B cell (primary cell): Measurements from ENCODE around the gene TOGARAM1. TPM values are rescaled to one million over a fixed set of nuclear protein-coding genes. Genes with fewer than 3 reads are reported as not detected.

Experiments used
- ATAC-seq: fragments of 200-7000 bp; cut with Tn5 transposase; one replicate; pipeline ENCODE4 v1.10.0; 2021; ENCODE audit warnings: low read depth, mild to moderate bottlenecking, moderate number of reproducible peaks, moderate library complexity
- CTCF ChIA-PET: fragments of 350-600 bp; sonication (Branson Sonifier 250); formaldehyde crosslinking; loops from one replicate; lab custom pipeline; 2021; ENCODE audit warnings: antibody characterized with exemption, inconsistent platforms; lab: Charles Lee
- POLR2A ChIA-PET: fragments of 350-600 bp; sonication (Branson Sonifier 250); formaldehyde crosslinking; loops from one replicate; lab custom pipeline; 2021; ENCODE audit warnings: antibody characterized with exemption; lab: Charles Lee
- DNase-seq: peaks from one replicate; pipeline ENCODE4 v3.0.0; 2013
- H2AFZ ChIP-seq: 2 replicates; pipeline ENCODE4 v1.6.1; 2012; ENCODE audit warnings: mild to moderate bottlenecking, low read depth, low read length; ENCODE audit not compliant: insufficient read depth, poor library complexity, severe bottlenecking
- H3K27ac ChIP-seq, 2 donors: 1 replicate in 1 of 2; 2 replicates in 1 of 2; pipeline ENCODE4 v1.5.1; 2012 to 2013; ENCODE audit warnings: low read length in 2 of 2, mild to moderate bottlenecking in 2 of 2, moderate library complexity in 1 of 2
- H3K27me3 ChIP-seq, 4 experiments: fragments of 200-600 bp in 1 of 4; sonication (generic) in 1 of 4; replicated peaks in 1 of 4; 1 replicate in 2 of 4; 2 replicates in 2 of 4; pipeline versions ENCODE4 v1.6.1 to v1.7.0; 2013 to 2016; ENCODE audit warnings: low read length in 3 of 4, mild to moderate bottlenecking in 2 of 4, mixed read lengths in 1 of 4, moderate library complexity in 1 of 4; ENCODE audit not compliant: insufficient read depth in 4 of 4, control insufficient read depth in 3 of 4; ENCODE audit errors: control extremely low read depth in 1 of 4
- H3K36me3 ChIP-seq, 2 experiments: replicated peaks in 1 of 2; 1 replicate in 1 of 2; 2 replicates in 1 of 2; pipeline versions ENCODE4 v1.6.1 to v1.7.1; 2013; ENCODE audit warnings: low read length in 1 of 2; ENCODE audit not compliant: insufficient read depth in 2 of 2, control insufficient read depth in 1 of 2; ENCODE audit errors: control extremely low read depth in 1 of 2, extremely low read depth in 1 of 2
- H3K4me1 ChIP-seq, 2 donors: fragments of 200-600 bp in 1 of 2; sonication (generic) in 1 of 2; 1 replicate in 1 of 2; 2 replicates in 1 of 2; pipeline versions ENCODE4 v1.5.1 to v1.6.1; 2013 to 2017; ENCODE audit warnings: low read length in 2 of 2; ENCODE audit not compliant: control insufficient read depth in 2 of 2, insufficient read depth in 2 of 2
- H3K4me2 ChIP-seq: replicated peaks from 2 replicates; pipeline ENCODE3; 2012; ENCODE audit warnings: mild to moderate bottlenecking, low read depth, low read length; ENCODE audit not compliant: poor library complexity, severe bottlenecking
- H3K4me3 ChIP-seq, 5 experiments: fragments of 200-600 bp in 1 of 5; sonication (generic) in 1 of 5; 1 replicate in 3 of 5; 2 replicates in 2 of 5; pipeline versions ENCODE4 v1.5.1 to v1.7.0; 2011 to 2016; ENCODE audit warnings: low read length in 4 of 5, mild to moderate bottlenecking in 4 of 5, low read depth in 2 of 5, control low read depth in 1 of 5, moderate library complexity in 1 of 5; ENCODE audit not compliant: insufficient read depth in 1 of 5; ENCODE audit errors: control extremely low read depth in 1 of 5, extremely low read depth in 1 of 5
- H3K79me2 ChIP-seq: fragments of 200-600 bp; sonication (generic); one replicate; pipeline ENCODE4 v1.6.0; 2016; ENCODE audit warnings: low read length; ENCODE audit not compliant: control insufficient read depth, insufficient read depth
- H3K9ac ChIP-seq: fragments of 200-600 bp; sonication (generic); 2 replicates; pipeline ENCODE4 v1.6.1; 2017; ENCODE audit warnings: mild to moderate bottlenecking, low read length, moderate library complexity
- H3K9me3 ChIP-seq, 3 donors: one replicate each; pipeline versions ENCODE4 v1.6.1 to v1.7.1; 2013; ENCODE audit warnings: low read length in 2 of 3; ENCODE audit not compliant: control insufficient read depth in 2 of 3, insufficient read depth in 1 of 3; ENCODE audit errors: control extremely low read depth in 1 of 3
- H4K20me1 ChIP-seq: 2 replicates; pipeline ENCODE4 v1.6.0; 2012; ENCODE audit warnings: mild to moderate bottlenecking, low read length; ENCODE audit not compliant: insufficient read depth, control insufficient read depth, poor library complexity, severe bottlenecking
- H3K27ac Mint-ChIP-seq: one replicate; pipeline ENCODE4 v1.8.0; 2021; ENCODE audit warnings: mixed read lengths
- H3K27me3 Mint-ChIP-seq: one replicate; pipeline ENCODE4 v1.8.0; 2021; ENCODE audit warnings: mixed read lengths
- H3K4me1 Mint-ChIP-seq: one replicate; pipeline ENCODE4 v1.8.0; 2021; ENCODE audit warnings: mixed read lengths
- H3K4me3 Mint-ChIP-seq: one replicate; pipeline ENCODE4 v1.8.0; 2021; ENCODE audit warnings: mixed read lengths
- H3K9me3 Mint-ChIP-seq: one replicate; pipeline ENCODE4 v1.8.0; 2022; ENCODE audit warnings: mixed read lengths; ENCODE audit not compliant: insufficient read depth
- EZH2 ChIP-seq: IDR thresholded peaks from 2 replicates; pipeline ENCODE4 v1.6.1; 2012; ENCODE audit warnings: borderline replicate concordance, low read depth, mild to moderate bottlenecking, moderate library complexity, low read length; ENCODE audit not compliant: insufficient read depth, poor library complexity, severe bottlenecking
- WGBS: methylation state at CpG from one replicate; pipeline ENCODE4 v1.1.5; 2013; ENCODE audit warnings: missing lambda C conversion rate; ENCODE audit not compliant: insufficient coverage; 5-methylcytosine and 5-hydroxymethylcytosine counted together
- intact Hi-C: fragments of 100-400 bp; cut with micrococcal nuclease; formaldehyde crosslinking; loops from one replicate; pipeline ENCODE4 v1.10.0; 2022
- polyA plus RNA-seq: library from polyadenylated mRNA; depleted of rRNA; stranded (reverse); fragments of >200 nt; gene quantifications from 2 replicates; pipeline ENCODE4 v1.2.3, GENCODE V29; 2012
- total RNA-seq, 2 donors: library from RNA; stranded (reverse); fragments of 120-200 nt in 1 of 2; gene quantifications; 1 replicate in 1 of 2; 2 replicates in 1 of 2; pipeline versions ENCODE4 v1.2.3 to v1.2.4, GENCODE V29; 2013 to 2022
- TF ChIP-seq, protein P1 (sequence below): fragments of 200-600 bp; IDR thresholded peaks from one replicate; pipeline ENCODE4 v1.8.0; 2022; ENCODE audit warnings: antibody characterized with exemption, mild to moderate bottlenecking

The TOGARAM1 gene
- total and polyA plus RNA-seq, 2 donors (not counting 1 experiment from before 2014, with no cell fraction given) = 3.4 to 23.9 TPM

DNA sequence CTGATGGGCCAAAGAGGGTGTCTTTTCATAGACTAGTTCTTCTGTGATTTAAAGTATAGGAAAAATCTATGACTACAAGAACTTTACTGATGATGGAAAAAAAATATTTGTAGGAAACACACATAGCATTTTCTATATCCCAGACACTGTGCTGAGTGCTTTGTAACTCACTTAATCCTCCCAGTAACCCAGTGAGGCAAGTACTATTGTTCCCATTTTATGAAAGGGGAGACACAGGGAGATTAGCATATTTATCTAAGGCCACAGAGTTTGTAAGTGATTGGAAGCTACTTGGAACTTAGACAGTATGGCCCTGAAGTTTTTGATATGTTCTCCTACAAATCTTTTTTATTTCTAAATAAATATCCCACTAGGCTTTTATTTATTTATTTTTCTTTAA is 141.8 kb downstream of the TOGARAM1 start:
- no peaks in the 10 kb centered on the region for H3K27me3 Mint-ChIP-seq
- Histone ChIP-seq H4K20me1 (no peaks in the 10 kb centered on the region), H3K79me2 (peaks cover 4% of the 10 kb centered on the region), H3K4me3 (no peak overlapping the region), H2AFZ (no peak overlapping the region), H3K27me3 (no peaks in the 10 kb centered on the region), H3K36me3 (peaks cover 14 to 48% of the 10 kb centered on the region in 2 experiments), H3K4me2 (no peak overlapping the region), H3K9ac (no peak overlapping the region), H3K4me1 (no peaks in the 10 kb centered on the region), H3K9me3 (no peaks in the 10 kb centered on the region), H3K27ac (no peak overlapping the region)
- H3K27ac Mint-ChIP-seq = no peak overlapping the region
- CTCF ChIA-PET = no interaction called here
- TF ChIP-seq EZH2 = no peak
- TF ChIP-seq, protein P1, sequence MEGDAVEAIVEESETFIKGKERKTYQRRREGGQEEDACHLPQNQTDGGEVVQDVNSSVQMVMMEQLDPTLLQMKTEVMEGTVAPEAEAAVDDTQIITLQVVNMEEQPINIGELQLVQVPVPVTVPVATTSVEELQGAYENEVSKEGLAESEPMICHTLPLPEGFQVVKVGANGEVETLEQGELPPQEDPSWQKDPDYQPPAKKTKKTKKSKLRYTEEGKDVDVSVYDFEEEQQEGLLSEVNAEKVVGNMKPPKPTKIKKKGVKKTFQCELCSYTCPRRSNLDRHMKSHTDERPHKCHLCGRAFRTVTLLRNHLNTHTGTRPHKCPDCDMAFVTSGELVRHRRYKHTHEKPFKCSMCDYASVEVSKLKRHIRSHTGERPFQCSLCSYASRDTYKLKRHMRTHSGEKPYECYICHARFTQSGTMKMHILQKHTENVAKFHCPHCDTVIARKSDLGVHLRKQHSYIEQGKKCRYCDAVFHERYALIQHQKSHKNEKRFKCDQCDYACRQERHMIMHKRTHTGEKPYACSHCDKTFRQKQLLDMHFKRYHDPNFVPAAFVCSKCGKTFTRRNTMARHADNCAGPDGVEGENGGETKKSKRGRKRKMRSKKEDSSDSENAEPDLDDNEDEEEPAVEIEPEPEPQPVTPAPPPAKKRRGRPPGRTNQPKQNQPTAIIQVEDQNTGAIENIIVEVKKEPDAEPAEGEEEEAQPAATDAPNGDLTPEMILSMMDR = no peak
- no peaks in the 10 kb centered on the region for H3K9me3 Mint-ChIP-seq
- no peak overlapping the region for H3K4me3 Mint-ChIP-seq
- no peaks in the 10 kb centered on the region for H3K4me1 Mint-ChIP-seq
- POLR2A ChIA-PET = no interaction called here
- intact Hi-C loops = no loop called here
- DNase-seq (no peak), ATAC-seq (no peak)

DNA sequence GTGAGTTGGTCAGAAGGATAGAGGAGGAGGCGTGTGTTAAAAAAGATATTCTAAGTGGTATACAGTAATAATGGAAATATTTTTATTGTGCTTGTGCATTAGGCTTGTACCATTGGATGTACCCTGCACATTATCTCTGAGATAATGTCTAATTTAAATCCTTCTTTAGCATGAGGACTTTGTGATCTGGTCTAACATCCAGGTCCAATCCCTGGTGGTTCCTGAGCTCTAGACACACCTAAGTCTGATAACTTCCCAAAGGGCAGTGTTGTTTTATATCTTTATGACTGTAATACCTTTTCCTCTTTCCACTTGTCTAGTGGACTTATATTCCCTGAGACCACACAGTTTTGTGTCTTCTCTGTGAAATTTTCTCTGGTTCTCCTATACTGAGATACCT is 142.6 kb downstream of the TOGARAM1 start:
- no peak for TF ChIP-seq EZH2
- TF ChIP-seq, protein P1 = no peak
- H3K27ac Mint-ChIP-seq = no peak overlapping the region
- Histone ChIP-seq H2AFZ (no peak overlapping the region), H3K79me2 (no peaks in the 10 kb centered on the region), H3K27me3 (no peaks in the 10 kb centered on the region), H3K9me3 (no peaks in the 10 kb centered on the region), H3K27ac (no peak overlapping the region), H3K4me3 (no peak overlapping the region), H3K36me3 (peaks cover 14 to 51% of the 10 kb centered on the region in 2 experiments), H3K4me1 (no peaks in the 10 kb centered on the region), H3K9ac (no peak overlapping the region), H3K4me2 (no peak overlapping the region), H4K20me1 (no peaks in the 10 kb centered on the region)
- H3K9me3 Mint-ChIP-seq = no peaks in the 10 kb centered on the region
- no peak for ATAC-seq
- ChIA-PET POLR2A (interaction anchor here (0.7 kb wide), 1 partner anchor 157 kb away, joined by 3 read pairs; no protein-coding TSS in a partner anchor), CTCF (no interaction called here)
- no peaks in the 10 kb centered on the region for H3K27me3 Mint-ChIP-seq
- H3K4me3 Mint-ChIP-seq = no peak overlapping the region
- DNase-seq = no peak
- intact Hi-C loops = no loop called here
- H3K4me1 Mint-ChIP-seq = no peaks in the 10 kb centered on the region
- WGBS = no CpG with 5 or more reads among the region's 1 CpG
